Suprapubic skin (tissue), 4 donors: Measurements from ENCODE around the gene ITIH5. TPM values are rescaled to one million over a fixed set of nuclear protein-coding genes. Genes with fewer than 3 reads are reported as not detected.

Experiments
- DNase-seq, 2 donors: peaks; one replicate each; pipeline ENCODE4 v3.0.0-alpha.2; 2019; ENCODE audit warnings: low spot score in 2 of 2
- H3K27ac ChIP-seq: fragments of 200-600 bp; sonication (generic); one replicate; pipeline ENCODE4 v1.5.1; 2019
- H3K27me3 ChIP-seq: fragments of 200-600 bp; sonication (generic); one replicate; pipeline ENCODE4 v1.5.1; 2019
- H3K36me3 ChIP-seq: fragments of 200-600 bp; sonication (generic); one replicate; pipeline ENCODE4 v1.5.1; 2019
- H3K4me1 ChIP-seq: fragments of 200-600 bp; sonication (generic); one replicate; pipeline ENCODE4 v1.5.1; 2019
- H3K4me3 ChIP-seq: fragments of 200-600 bp; sonication (generic); one replicate; pipeline ENCODE4 v1.5.1; 2019; ENCODE audit warnings: mild to moderate bottlenecking
- H3K9me3 ChIP-seq: fragments of 200-600 bp; sonication (generic); one replicate; pipeline ENCODE4 v1.5.1; 2019
- CTCF ChIP-seq, 2 donors: fragments of 200-600 bp in 1 of 2; fragments of 450-650 bp in 1 of 2; sonication (generic) in 1 of 2; IDR thresholded peaks; one replicate each; pipeline ENCODE4 v1.5.1; 2016 to 2019; ENCODE audit warnings: antibody characterized with exemption in 2 of 2, mild to moderate bottlenecking in 1 of 2, moderate library complexity in 1 of 2
- EP300 ChIP-seq: sonication (generic); formaldehyde crosslinking; IDR thresholded peaks from one replicate; pipeline ENCODE4 v1.6.1; 2017; ENCODE audit warnings: antibody characterized with exemption
- POLR2A ChIP-seq, 2 donors: fragments of 450-650 bp; IDR thresholded peaks; one replicate each; pipeline ENCODE4 v1.6.1; 2017; ENCODE audit warnings: antibody characterized with exemption in 2 of 2, mild to moderate bottlenecking in 2 of 2, moderate library complexity in 2 of 2
- POLR2AphosphoS5 ChIP-seq, 3 donors: sonication (generic); formaldehyde crosslinking; IDR thresholded peaks; one replicate each; pipeline ENCODE4 v1.6.1; 2017; ENCODE audit warnings: antibody characterized with exemption in 3 of 3
- WGBS: methylation state at CpG from one replicate; pipeline ENCODE4 v1.1.5; 2018; 5-methylcytosine and 5-hydroxymethylcytosine counted together
- total RNA-seq, 4 donors: library from RNA; depleted of rRNA; stranded (reverse); fragments of >200 nt; gene quantifications; one replicate each; pipeline ENCODE4 v1.1.0, GENCODE V29; 2016

The ITIH5 gene
- total RNA-seq, 4 donors from 2014 or later, result 3.8 to 11.3 (median 4.4) TPM

- Histone ChIP-seq H3K36me3 (no peaks in the 10 kb centered on the region), H3K27ac (no peak overlapping the region), H3K9me3 (no peaks in the 10 kb centered on the region), H3K27me3 (no peaks in the 10 kb centered on the region), H3K4me1 (no peaks in the 10 kb centered on the region), H3K4me3 (no peak overlapping the region)
- TF ChIP-seq EP300, result no peak
- no peak for TF ChIP-seq CTCF (IDR thresholded peaks at IDR 0.05)
- TF ChIP-seq POLR2AphosphoS5 (IDR thresholded peaks at IDR 0.05), result no peak
- no peak for TF ChIP-seq POLR2A (IDR thresholded peaks at IDR 0.05)
- no peak for DNase-seq
- 82% methylated on average over 2 of the region's 3 CpGs for WGBS
Observed at GRCh38 chr10:7601023-7601656, 65.6 kb downstream of the ITIH5 start.

GRCh38 chr10:7598771-7599170 lies 68.0 kb downstream of the ITIH5 start:
- TF ChIP-seq POLR2AphosphoS5 (IDR thresholded peaks at IDR 0.05) (no peak), CTCF (IDR thresholded peaks at IDR 0.05) (no peak), POLR2A (IDR thresholded peaks at IDR 0.05) (no peak), EP300 (no peak)
- no peak overlapping the region for H3K4me3 ChIP-seq
- WGBS, result 64% methylated on average over 3 of the region's 3 CpGs
- no peaks in the 10 kb centered on the region for H3K27me3 ChIP-seq
- no peak for DNase-seq
- H3K36me3 ChIP-seq, result no peaks in the 10 kb centered on the region
- H3K4me1 ChIP-seq, result peaks cover 5% of the 10 kb centered on the region
- H3K27ac ChIP-seq, result no peak overlapping the region
- H3K9me3 ChIP-seq, result no peaks in the 10 kb centered on the region

DNA sequence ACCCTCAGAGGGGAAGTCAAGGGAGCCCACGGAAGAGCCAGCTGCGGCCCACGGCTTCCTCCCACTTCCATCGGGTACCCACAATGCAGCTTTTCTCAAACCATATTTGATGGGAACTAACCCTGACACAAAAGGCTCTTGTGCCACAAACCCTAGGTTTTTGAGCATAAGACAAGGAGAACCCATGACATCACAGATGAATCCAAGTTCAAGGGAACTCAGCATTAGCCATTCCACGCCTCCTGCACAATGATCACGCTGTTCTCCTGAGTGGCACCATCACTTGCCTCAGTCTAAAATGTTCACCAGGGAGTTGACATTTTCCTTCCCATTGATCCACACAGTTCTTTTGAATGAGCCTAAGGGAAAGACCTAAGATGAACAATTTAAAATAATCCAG lies 70.4 kb downstream of the ITIH5 start:
- 92% methylated on average over 5 of the region's 6 CpGs for WGBS
- H3K27me3 ChIP-seq, result no peaks in the 10 kb centered on the region
- peaks cover 13% of the 10 kb centered on the region for H3K4me1 ChIP-seq
- no peak for DNase-seq
- TF ChIP-seq EP300 (no peak), CTCF (IDR thresholded peaks at IDR 0.05) (no peak), POLR2A (IDR thresholded peaks at IDR 0.05) (no peak), POLR2AphosphoS5 (IDR thresholded peaks at IDR 0.05) (no peak)
- H3K27ac ChIP-seq, result no peak overlapping the region
- no peaks in the 10 kb centered on the region for H3K9me3 ChIP-seq
- no peak overlapping the region for H3K4me3 ChIP-seq
- H3K36me3 ChIP-seq, result no peaks in the 10 kb centered on the region

GRCh38 chr10:7593905-7594304 lies 72.9 kb downstream of the ITIH5 start:
- Histone ChIP-seq H3K4me3 (no peak overlapping the region), H3K9me3 (no peaks in the 10 kb centered on the region), H3K27ac (no peak overlapping the region), H3K4me1 (peaks cover 13% of the 10 kb centered on the region), H3K27me3 (no peaks in the 10 kb centered on the region), H3K36me3 (no peaks in the 10 kb centered on the region)
- DNase-seq, result no peak
- TF ChIP-seq POLR2AphosphoS5 (IDR thresholded peaks at IDR 0.05) (no peak), EP300 (no peak), POLR2A (IDR thresholded peaks at IDR 0.05) (no peak), CTCF (IDR thresholded peaks at IDR 0.05) (no peak)
- 81% methylated on average over 3 of the region's 4 CpGs for WGBS

DNA sequence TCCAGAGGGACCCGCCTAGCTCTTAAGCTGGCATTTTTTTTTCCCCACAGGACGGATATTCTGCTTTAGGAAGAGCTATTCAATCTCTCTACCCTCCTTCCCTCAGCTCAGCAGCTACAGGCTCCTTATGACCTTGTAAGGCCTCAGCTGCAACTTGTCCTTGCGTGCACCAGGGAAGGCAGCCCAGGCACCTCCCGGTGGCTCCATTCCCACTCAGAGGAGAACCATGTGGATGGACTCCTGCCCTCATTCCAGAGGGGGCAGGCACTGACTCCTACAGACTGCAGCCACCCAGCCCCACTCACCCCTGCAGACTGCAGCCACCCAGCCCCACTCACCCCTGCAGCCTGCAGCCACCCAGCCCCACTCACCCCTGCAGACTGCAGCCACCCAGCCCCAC lies 73.7 kb downstream of the ITIH5 start:
- Histone ChIP-seq H3K4me3 (no peak overlapping the region), H3K4me1 (peaks cover 13% of the 10 kb centered on the region), H3K27ac (no peak overlapping the region), H3K9me3 (no peaks in the 10 kb centered on the region), H3K36me3 (no peaks in the 10 kb centered on the region), H3K27me3 (no peaks in the 10 kb centered on the region)
- TF ChIP-seq CTCF (IDR thresholded peaks at IDR 0.05) (no peak), POLR2AphosphoS5 (IDR thresholded peaks at IDR 0.05) (no peak), POLR2A (IDR thresholded peaks at IDR 0.05) (no peak), EP300 (no peak)
- 31% methylated on average over 4 of the region's 4 CpGs for WGBS
- no peak for DNase-seq
